PC-9 (cell line): ENCODE measurements around the gene NFIX.

ENCODE experiments used
- CTCF ChIP-seq: fragments of 200-600 bp; sonication (generic); conservative IDR thresholded peaks from 2 replicates; pipeline ENCODE4 v1.6.1; 2017; ENCODE audit warnings: mixed run types, antibody characterized with exemption, mild to moderate bottlenecking, moderate library complexity
- EZH2 ChIP-seq: fragments of 200-600 bp; sonication (generic); IDR thresholded peaks from 2 replicates; pipeline ENCODE4 v1.8.0; 2017; ENCODE audit warnings: antibody characterized with exemption, low read depth

GRCh38 chr19:13007292-13008045 is 12.2 kb downstream of the NFIX start:
- TF ChIP-seq CTCF (no peak), EZH2 (no peak)
